Parathyroid adenoma (tissue), 2 donors: ENCODE measurements around the gene ACSL6.

Source experiments
- H2AFZ ChIP-seq: fragments of 300-600 bp; sonication (generic); one replicate; pipeline ENCODE4 v1.7.0; 2017; ENCODE audit warnings: antibody characterized with exemption, mild to moderate bottlenecking
- H3K27ac ChIP-seq: fragments of 300-600 bp; sonication (generic); one replicate; pipeline ENCODE4 v1.7.0; 2017
- H3K27me3 ChIP-seq: fragments of 300-600 bp; sonication (generic); one replicate; pipeline ENCODE4 v1.7.0; 2017; ENCODE audit warnings: low read length; ENCODE audit not compliant: control insufficient read depth, insufficient read depth
- H3K36me3 ChIP-seq: fragments of 300-600 bp; sonication (generic); one replicate; pipeline ENCODE4 v1.7.0; 2017; ENCODE audit warnings: low read length; ENCODE audit not compliant: control insufficient read depth, insufficient read depth
- H3K4me1 ChIP-seq: fragments of 300-600 bp; sonication (generic); one replicate; pipeline ENCODE4 v1.7.0; 2017; ENCODE audit warnings: control low read depth
- H3K4me2 ChIP-seq: fragments of 300-600 bp; sonication (generic); one replicate; pipeline ENCODE4 v1.7.0; 2017; ENCODE audit warnings: low read length
- H3K4me3 ChIP-seq: fragments of 300-600 bp; sonication (generic); one replicate; pipeline ENCODE4 v1.7.0; 2017; ENCODE audit warnings: low read depth, low read length
- H3K79me2 ChIP-seq: fragments of 300-600 bp; sonication (generic); one replicate; pipeline ENCODE4 v1.7.0; 2017; ENCODE audit warnings: control low read depth
- H3K9ac ChIP-seq: fragments of 300-600 bp; sonication (generic); one replicate; pipeline ENCODE4 v1.7.0; 2017; ENCODE audit warnings: mild to moderate bottlenecking
- H3K9me3 ChIP-seq: fragments of 300-600 bp; sonication (generic); one replicate; pipeline ENCODE4 v1.7.0; 2017; ENCODE audit warnings: low read length; ENCODE audit not compliant: control insufficient read depth
- TF ChIP-seq, protein P1 (sequence below): fragments of 300-600 bp; sonication (generic); IDR thresholded peaks from one replicate; pipeline ENCODE4 v1.7.0; 2017; ENCODE audit warnings: antibody characterized with exemption, mild to moderate bottlenecking
- donor health status: primary hyperparathyroidism.

The ACSL6 gene

DNA sequence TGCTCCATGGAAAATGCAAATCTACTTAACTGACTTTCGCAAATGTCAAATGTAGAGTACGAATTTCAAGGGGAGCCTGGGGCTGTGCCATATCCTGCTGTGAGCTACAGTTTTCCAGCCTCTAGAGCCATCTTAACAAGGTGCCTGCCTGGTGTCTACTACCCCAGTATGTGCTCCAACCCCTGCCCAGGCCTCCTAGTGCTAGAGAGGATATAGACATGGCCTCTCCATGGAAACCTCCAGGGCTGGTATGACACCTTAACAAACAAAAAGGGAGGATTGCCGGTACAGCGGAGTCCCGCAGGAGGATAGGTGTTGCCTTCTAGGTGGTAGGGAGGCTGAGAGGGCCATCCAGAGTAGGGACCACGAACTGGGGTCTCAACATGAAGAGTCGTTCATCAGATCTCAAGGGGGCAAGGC, 35.4 kb upstream of the ACSL6 start:
- H3K4me1 ChIP-seq: no peaks in the 10 kb centered on the region
- H3K27me3 ChIP-seq: no peaks in the 10 kb centered on the region
- TF ChIP-seq, protein P1, sequence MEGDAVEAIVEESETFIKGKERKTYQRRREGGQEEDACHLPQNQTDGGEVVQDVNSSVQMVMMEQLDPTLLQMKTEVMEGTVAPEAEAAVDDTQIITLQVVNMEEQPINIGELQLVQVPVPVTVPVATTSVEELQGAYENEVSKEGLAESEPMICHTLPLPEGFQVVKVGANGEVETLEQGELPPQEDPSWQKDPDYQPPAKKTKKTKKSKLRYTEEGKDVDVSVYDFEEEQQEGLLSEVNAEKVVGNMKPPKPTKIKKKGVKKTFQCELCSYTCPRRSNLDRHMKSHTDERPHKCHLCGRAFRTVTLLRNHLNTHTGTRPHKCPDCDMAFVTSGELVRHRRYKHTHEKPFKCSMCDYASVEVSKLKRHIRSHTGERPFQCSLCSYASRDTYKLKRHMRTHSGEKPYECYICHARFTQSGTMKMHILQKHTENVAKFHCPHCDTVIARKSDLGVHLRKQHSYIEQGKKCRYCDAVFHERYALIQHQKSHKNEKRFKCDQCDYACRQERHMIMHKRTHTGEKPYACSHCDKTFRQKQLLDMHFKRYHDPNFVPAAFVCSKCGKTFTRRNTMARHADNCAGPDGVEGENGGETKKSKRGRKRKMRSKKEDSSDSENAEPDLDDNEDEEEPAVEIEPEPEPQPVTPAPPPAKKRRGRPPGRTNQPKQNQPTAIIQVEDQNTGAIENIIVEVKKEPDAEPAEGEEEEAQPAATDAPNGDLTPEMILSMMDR: no peak
- no peak overlapping the region for H3K9ac ChIP-seq
- no peak overlapping the region for H3K27ac ChIP-seq
- no peaks in the 10 kb centered on the region for H3K79me2 ChIP-seq
- no peak overlapping the region for H3K4me3 ChIP-seq
- H3K4me2 ChIP-seq: no peak overlapping the region
- H3K36me3 ChIP-seq: no peaks in the 10 kb centered on the region
- H2AFZ ChIP-seq: no peak overlapping the region
- no peaks in the 10 kb centered on the region for H3K9me3 ChIP-seq

DNA sequence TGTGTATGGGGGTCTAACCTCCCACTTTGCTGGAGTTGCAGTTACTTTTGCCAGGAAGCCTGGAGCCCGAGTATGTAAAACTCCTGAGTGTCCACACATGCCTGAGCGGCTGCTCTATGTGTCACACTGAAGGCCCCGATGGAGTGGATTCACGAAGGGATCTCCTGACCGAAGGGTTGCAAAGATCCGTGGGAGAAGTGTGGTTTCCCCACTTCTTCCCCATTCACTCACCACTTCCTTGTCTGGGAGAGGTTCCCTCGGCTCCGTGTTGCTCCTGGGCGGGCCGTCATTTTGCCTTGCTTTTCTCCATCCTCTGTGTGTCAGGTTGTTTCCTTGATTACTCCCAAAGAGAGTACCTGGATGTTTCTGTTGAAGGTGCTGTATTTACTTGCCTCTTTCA, 32.7 kb upstream of the ACSL6 start:
- Histone ChIP-seq H3K4me3 (no peak overlapping the region), H3K4me1 (no peaks in the 10 kb centered on the region), H3K27ac (no peak overlapping the region), H3K4me2 (no peak overlapping the region), H3K27me3 (no peaks in the 10 kb centered on the region), H3K9me3 (no peaks in the 10 kb centered on the region), H3K79me2 (no peaks in the 10 kb centered on the region), H3K36me3 (no peaks in the 10 kb centered on the region), H2AFZ (no peak overlapping the region), H3K9ac (no peak overlapping the region)
- TF ChIP-seq, protein P1: no peak

- Histone ChIP-seq H3K4me1 (no peaks in the 10 kb centered on the region), H3K4me3 (no peak overlapping the region), H3K27me3 (no peaks in the 10 kb centered on the region), H3K27ac (no peak overlapping the region), H3K9me3 (no peaks in the 10 kb centered on the region), H3K9ac (no peak overlapping the region), H3K4me2 (no peak overlapping the region), H3K79me2 (no peaks in the 10 kb centered on the region), H2AFZ (no peak overlapping the region), H3K36me3 (no peaks in the 10 kb centered on the region)
- TF ChIP-seq, protein P1: no peak
Observed at GRCh38 chr5:132037353-132037752, 25.9 kb upstream of the ACSL6 start.

- no peak overlapping the region for H3K27ac ChIP-seq
- no peak overlapping the region for H3K9ac ChIP-seq
- TF ChIP-seq, protein P1: no peak
- H3K79me2 ChIP-seq: no peaks in the 10 kb centered on the region
- H3K27me3 ChIP-seq: no peaks in the 10 kb centered on the region
- H3K36me3 ChIP-seq: no peaks in the 10 kb centered on the region
- H3K4me2 ChIP-seq: no peak overlapping the region
- no peak overlapping the region for H2AFZ ChIP-seq
- no peaks in the 10 kb centered on the region for H3K9me3 ChIP-seq
- no peaks in the 10 kb centered on the region for H3K4me1 ChIP-seq
- H3K4me3 ChIP-seq: no peak overlapping the region
Observed at GRCh38 chr5:132033122-132033521, 21.7 kb upstream of the ACSL6 start.

GRCh38 chr5:132032196-132032595, 20.7 kb upstream of the ACSL6 start:
- no peak overlapping the region for H3K4me2 ChIP-seq
- no peak overlapping the region for H3K27ac ChIP-seq
- no peaks in the 10 kb centered on the region for H3K9me3 ChIP-seq
- H3K36me3 ChIP-seq: no peaks in the 10 kb centered on the region
- H3K27me3 ChIP-seq: no peaks in the 10 kb centered on the region
- H2AFZ ChIP-seq: no peak overlapping the region
- no peaks in the 10 kb centered on the region for H3K79me2 ChIP-seq
- TF ChIP-seq, protein P1: no peak
- no peak overlapping the region for H3K9ac ChIP-seq
- H3K4me1 ChIP-seq: no peaks in the 10 kb centered on the region
- no peak overlapping the region for H3K4me3 ChIP-seq
